Measurements from ENCODE around the gene STON2. TPM values are rescaled to one million over a fixed set of nuclear protein-coding genes. Genes with fewer than 3 reads are reported as not detected.

STON2 gene
- polyA plus RNA-seq, 1 donor: 16.6 TPM

- DNase-seq (ENCODE audit: low read depth): no peak
Observed at GRCh38 chr14:81332725-81333124, 67.4 kb downstream of the STON2 start.

GRCh38 chr14:81331229-81332021, 68.7 kb downstream of the STON2 start:
- no peak for DNase-seq (ENCODE audit: low read depth)

- DNase-seq (ENCODE audit: low read depth): no peak
Observed at GRCh38 chr14:81330619-81331122, 69.5 kb downstream of the STON2 start.

- no peak for DNase-seq (ENCODE audit: low read depth)
Observed at GRCh38 chr14:81329640-81330381, 70.3 kb downstream of the STON2 start.

- no peak for DNase-seq (ENCODE audit: low read depth)
Observed at GRCh38 chr14:81326451-81326850, 73.7 kb downstream of the STON2 start.

GRCh38 chr14:81324011-81324410, 76.1 kb downstream of the STON2 start:
- no peak for DNase-seq (ENCODE audit: low read depth)

- DNase-seq (ENCODE audit: low read depth): no peak
Observed at GRCh38 chr14:81323093-81323492, 77.0 kb downstream of the STON2 start.

GRCh38 chr14:81319946-81320345, 80.2 kb downstream of the STON2 start:
- DNase-seq (ENCODE audit: low read depth): no peak

GRCh38 chr14:81319314-81319713, 80.8 kb downstream of the STON2 start:
- no peak for DNase-seq (ENCODE audit: low read depth)

GRCh38 chr14:81315341-81315740, 84.8 kb downstream of the STON2 start:
- no peak for DNase-seq (ENCODE audit: low read depth)

- DNase-seq (ENCODE audit: low read depth): no peak
Observed at GRCh38 chr14:81314443-81315175, 85.5 kb downstream of the STON2 start.

GRCh38 chr14:81313775-81314429, 86.2 kb downstream of the STON2 start:
- DNase-seq (ENCODE audit: low read depth): no peak

GRCh38 chr14:81313200-81313599, 86.9 kb downstream of the STON2 start:
- DNase-seq (ENCODE audit: low read depth): no peak

GRCh38 chr14:81312289-81312876, 87.7 kb downstream of the STON2 start:
- DNase-seq (ENCODE audit: low read depth): no peak

GRCh38 chr14:81311778-81312177, 88.3 kb downstream of the STON2 start:
- DNase-seq (ENCODE audit: low read depth): no peak

- no peak for DNase-seq (ENCODE audit: low read depth)
Observed at GRCh38 chr14:81311141-81311540, 89.0 kb downstream of the STON2 start.

GRCh38 chr14:81310606-81311005, 89.5 kb downstream of the STON2 start:
- DNase-seq (ENCODE audit: low read depth): no peak

GRCh38 chr14:81309511-81309910, 90.6 kb downstream of the STON2 start:
- DNase-seq (ENCODE audit: low read depth): no peak

- DNase-seq (ENCODE audit: low read depth): no peak
Observed at GRCh38 chr14:81305743-81306142, 94.4 kb downstream of the STON2 start.

- DNase-seq (ENCODE audit: low read depth): no peak
Observed at GRCh38 chr14:81305065-81305464, 95.1 kb downstream of the STON2 start.

- DNase-seq (ENCODE audit: low read depth): no peak
Observed at GRCh38 chr14:81303258-81303935, 96.7 kb downstream of the STON2 start.

All from forelimb muscle (tissue), 1 donor.